SK-N-SH (cell line): ENCODE data around the gene ASPG. TPM values are rescaled to one million over a fixed set of nuclear protein-coding genes. Genes with fewer than 3 reads are reported as not detected.

ENCODE experiments used
- CTCF ChIA-PET: fragments of 300-600, 350-600 bp; formaldehyde crosslinking; extraction: SDS; loops from one replicate; lab custom pipeline; 2021; lab: Yijun Ruan, JAX
- POLR2A ChIA-PET: fragments of 350-600 bp; sonication (Branson Sonifier 250); formaldehyde crosslinking; extraction: SDS; loops from one replicate; lab custom pipeline; 2020; ENCODE audit warnings: antibody characterized with exemption, inconsistent platforms; lab: Yijun Ruan, JAX
- DNase-seq: peaks from one replicate; pipeline ENCODE4 v3.0.0; 2012
- H2AFZ ChIP-seq: fragments of 200-600 bp; sonication (generic); 2 replicates; pipeline ENCODE4 v1.8.1; 2016; ENCODE audit warnings: antibody characterized with exemption, mild to moderate bottlenecking, low read depth
- H3F3A ChIP-seq: fragments of 200-600 bp; sonication (generic); replicated peaks from 2 replicates; pipeline ENCODE3; 2016; ENCODE audit warnings: antibody characterized with exemption, mild to moderate bottlenecking; ENCODE audit not compliant: insufficient read depth
- H3K27ac ChIP-seq, 2 experiments: fragments of 200-500 bp in 1 of 2; fragments of 200-600 bp in 1 of 2; sonication (Bioruptor generic) in 1 of 2; sonication (generic), shearing (Covaris generic) in 1 of 2; 2 replicates each; pipeline versions ENCODE4 v1.5.1 to v1.6.1; 2014 to 2016; ENCODE audit warnings: low read depth in 2 of 2, inconsistent platforms in 1 of 2, low read length in 1 of 2, mild to moderate bottlenecking in 1 of 2, mixed read lengths in 1 of 2
- H3K27me3 ChIP-seq: fragments of 200-600 bp; sonication (generic), shearing (Covaris generic); 2 replicates; pipeline ENCODE4 v1.6.1; 2016; ENCODE audit warnings: mixed run types; ENCODE audit not compliant: insufficient read depth
- H3K36me3 ChIP-seq, 2 experiments: fragments of 200-500 bp in 1 of 2; fragments of 200-600 bp in 1 of 2; sonication (Bioruptor generic) in 1 of 2; sonication (generic) in 1 of 2; replicated peaks in 1 of 2; 2 replicates each; pipeline versions ENCODE3 to v1.5.1; 2014 to 2016; ENCODE audit warnings: low read length in 1 of 2, mild to moderate bottlenecking in 1 of 2; ENCODE audit not compliant: insufficient read depth in 2 of 2, control insufficient read depth in 1 of 2
- H3K4me1 ChIP-seq, 2 experiments: fragments of 200-500 bp in 1 of 2; fragments of 200-600 bp in 1 of 2; sonication (Bioruptor generic) in 1 of 2; sonication (generic), shearing (Covaris generic) in 1 of 2; 2 replicates each; pipeline versions ENCODE4 v1.5.1 to v1.6.1; 2014 to 2016; ENCODE audit warnings: low read depth in 1 of 2, low read length in 1 of 2, mixed run types in 1 of 2; ENCODE audit not compliant: insufficient read depth in 2 of 2, control insufficient read depth in 1 of 2
- H3K4me2 ChIP-seq: fragments of 200-600 bp; sonication (generic), shearing (Covaris generic); 2 replicates; pipeline ENCODE4 v1.6.1; 2017; ENCODE audit warnings: mixed run types
- H3K4me3 ChIP-seq, 2 experiments: fragments of 200-500 bp in 1 of 2; fragments of 200-600 bp in 1 of 2; sonication (Bioruptor generic) in 1 of 2; sonication (generic), shearing (Covaris generic) in 1 of 2; 2 replicates each; pipeline versions ENCODE4 v1.5.1 to v1.8.1; 2014 to 2016; ENCODE audit warnings: low read depth in 2 of 2, inconsistent platforms in 1 of 2, low read length in 1 of 2, mild to moderate bottlenecking in 1 of 2, mixed read lengths in 1 of 2, moderate library complexity in 1 of 2
- H3K79me2 ChIP-seq: fragments of 200-600 bp; sonication (generic); 2 replicates; pipeline ENCODE4 v1.8.1; 2017; ENCODE audit warnings: mild to moderate bottlenecking; ENCODE audit not compliant: insufficient read depth
- H3K9ac ChIP-seq: fragments of 200-600 bp; sonication (generic); 2 replicates; pipeline ENCODE4 v1.6.1; 2017; ENCODE audit warnings: mixed run types
- H3K9me2 ChIP-seq: fragments of 200-600 bp; sonication (generic); 2 replicates; pipeline ENCODE4 v1.6.1; 2017; ENCODE audit warnings: mixed run types
- H3K9me3 ChIP-seq: fragments of 200-600 bp; sonication (generic); 2 replicates; pipeline ENCODE4 v1.6.1; 2017; ENCODE audit warnings: mixed run types, mild to moderate bottlenecking, moderate library complexity
- H4K20me1 ChIP-seq: fragments of 200-600 bp; sonication (generic); 2 replicates; pipeline ENCODE4 v1.6.1; 2017; ENCODE audit warnings: mild to moderate bottlenecking, mixed run types; ENCODE audit not compliant: insufficient read depth
- ELF1 ChIP-seq: IDR thresholded peaks from 2 replicates; pipeline ENCODE4 v1.4.0; 2012
- EP300 ChIP-seq, 2 experiments: IDR thresholded peaks; 2 replicates each; pipeline versions ENCODE4 v1.4.0 to v1.6.1; 2012; ENCODE audit warnings: borderline replicate concordance in 1 of 2, low read depth in 1 of 2, low read length in 1 of 2
- FOXJ3 ChIP-seq: sonication (generic); formaldehyde crosslinking; IDR thresholded peaks from 2 replicates; pipeline ENCODE4 v1.5.1; 2020; ENCODE audit warnings: mild to moderate bottlenecking, missing genetic modification reagents
- FOXM1 ChIP-seq: IDR thresholded peaks from 2 replicates; pipeline ENCODE4 v1.4.0; 2012; ENCODE audit warnings: low read depth, mild to moderate bottlenecking
- JUND ChIP-seq: IDR thresholded peaks from 2 replicates; pipeline ENCODE4 v1.4.0; 2012
- MEF2A ChIP-seq: IDR thresholded peaks from 2 replicates; pipeline ENCODE4 v1.4.0; 2012; ENCODE audit warnings: low read depth, borderline replicate concordance
- MXI1 ChIP-seq: IDR thresholded peaks from 2 replicates; pipeline ENCODE4 v1.6.1; 2012; ENCODE audit warnings: mild to moderate bottlenecking, low read depth, low read length, improper control_type of control experiment
- NFIC ChIP-seq: IDR thresholded peaks from 2 replicates; pipeline ENCODE4 v1.4.0; 2012; ENCODE audit warnings: borderline replicate concordance
- NRF1 ChIP-seq: IDR thresholded peaks from 2 replicates; pipeline ENCODE4 v1.6.1; 2012; ENCODE audit warnings: low read depth, mild to moderate bottlenecking, low read length
- RAD21 ChIP-seq: IDR thresholded peaks from 2 replicates; pipeline ENCODE4 v1.6.1; 2012; ENCODE audit warnings: mild to moderate bottlenecking, low read length
- RCOR1 ChIP-seq: fragments of 150-350 bp; IDR thresholded peaks from 2 replicates; pipeline ENCODE4 v1.6.1; 2017; ENCODE audit warnings: antibody characterized with exemption, low read length
- RXRA ChIP-seq: IDR thresholded peaks from 2 replicates; pipeline ENCODE4 v1.4.0; 2012; ENCODE audit warnings: low read depth, mild to moderate bottlenecking, borderline replicate concordance
- SIN3A ChIP-seq: IDR thresholded peaks from 2 replicates; pipeline ENCODE4 v1.6.1; 2012; ENCODE audit warnings: low read depth, mild to moderate bottlenecking, low read length, moderate library complexity, borderline replicate concordance
- SMC3 ChIP-seq: IDR thresholded peaks from 2 replicates; pipeline ENCODE4 v1.6.1; 2012; ENCODE audit warnings: low read depth, low read length, improper control_type of control experiment
- TAF1 ChIP-seq: IDR thresholded peaks from 2 replicates; pipeline ENCODE4 v1.6.1; 2012; ENCODE audit warnings: low read depth, mild to moderate bottlenecking, low read length, moderate library complexity, borderline replicate concordance
- TCF12 ChIP-seq: IDR thresholded peaks from 2 replicates; pipeline ENCODE4 v1.4.0; 2012
- YY1 ChIP-seq: IDR thresholded peaks from 2 replicates; pipeline ENCODE4 v1.4.0; 2012; ENCODE audit warnings: low read depth, mild to moderate bottlenecking
- WGBS: methylation state at CpG from one replicate; pipeline ENCODE4 v1.1.6; 2017; ENCODE audit warnings: low lambda C conversion rate; 5-methylcytosine and 5-hydroxymethylcytosine counted together
- polyA plus RNA-seq, 3 experiments: library from polyadenylated mRNA; depleted of rRNA; stranded (reverse); fragments of >200 nt; gene quantifications; 2 replicates each; pipeline ENCODE4 v1.2.3, GENCODE V29; 2012
- TF ChIP-seq, protein P1 (sequence below): fragments of 150-350 bp; IDR thresholded peaks from 2 replicates; pipeline ENCODE4 v1.6.1; 2016; ENCODE audit warnings: mild to moderate bottlenecking, low read depth, low read length
- TF ChIP-seq, protein P2 (sequence below): IDR thresholded peaks from 2 replicates; pipeline ENCODE4 v1.6.1; 2012; ENCODE audit warnings: mild to moderate bottlenecking, low read depth, low read length, moderate library complexity

Gene ASPG
- polyA plus RNA-seq, 1 of the 3 experiments (the other 2 are of a cell fraction): not detected

DNA sequence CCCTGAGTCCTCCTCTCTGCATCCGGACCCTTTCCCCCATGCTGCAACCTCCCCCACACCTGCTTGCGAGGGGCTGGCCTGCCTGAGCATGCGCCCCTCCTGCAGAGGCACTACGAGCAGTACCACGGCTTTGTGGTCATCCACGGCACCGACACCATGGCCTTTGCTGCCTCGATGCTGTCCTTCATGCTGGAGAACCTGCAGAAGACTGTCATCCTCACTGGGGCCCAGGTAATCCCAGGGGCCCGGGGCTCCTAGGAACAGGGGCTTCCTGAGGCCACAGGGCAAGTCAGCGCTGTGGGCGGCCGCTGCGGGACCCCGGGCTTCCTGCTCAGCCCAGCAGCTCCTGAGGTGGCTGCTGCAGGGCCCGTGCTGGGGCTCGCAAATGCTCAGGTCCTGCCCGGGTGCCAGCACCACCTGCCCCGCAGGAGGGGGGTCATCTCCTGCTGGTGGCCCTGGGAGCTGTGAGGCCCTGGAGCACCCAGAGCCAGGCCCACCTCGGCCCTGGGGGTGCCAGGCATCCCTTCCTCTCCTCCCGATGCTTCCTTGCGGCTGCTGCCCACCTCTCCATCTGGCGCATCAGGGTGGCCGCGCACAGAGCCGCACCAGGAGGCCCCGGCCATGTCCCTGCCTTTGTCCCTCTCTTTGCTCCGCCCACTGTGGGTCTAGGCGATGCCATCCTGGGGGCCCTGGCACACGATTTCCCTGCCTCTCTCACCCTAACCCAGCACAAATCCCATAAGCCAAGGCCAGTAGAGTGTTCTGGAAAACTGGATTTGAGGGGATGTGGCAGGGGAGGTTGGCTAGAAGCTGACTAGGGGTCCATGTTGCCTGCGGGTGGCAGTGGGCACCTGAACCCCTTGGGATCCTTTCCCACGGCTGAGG is 10.2 kb downstream of the ASPG start:
- ChIA-PET POLR2A (no interaction called here), CTCF (interaction anchor here (0.7 to 5.5 kb wide), 26 partner anchors 9 to 604 kb away, joined by 3 to 79 read pairs (median 6); no protein-coding TSS in a partner anchor)
- no peaks in the 10 kb centered on the region for H4K20me1 ChIP-seq
- TF ChIP-seq RCOR1 (no peak), NRF1 (no peak), MEF2A (no peak), NFIC (no peak), RAD21 (no peak), FOXM1 (no peak), RXRA (no peak), TAF1 (no peak), TCF12 (no peak), SIN3A (no peak), MXI1 (no peak), SMC3 (no peak), EP300 (IDR thresholded peaks at IDR 0.05; ENCODE audit: borderline replicate concordance in 1 of 2, low read depth in 1 of 2, low read length in 1 of 2) (no peak), FOXJ3 (CRISPR knock-in tag) (no peak), JUND (no peak), ELF1 (no peak), YY1 (no peak)
- TF ChIP-seq, protein P1, sequence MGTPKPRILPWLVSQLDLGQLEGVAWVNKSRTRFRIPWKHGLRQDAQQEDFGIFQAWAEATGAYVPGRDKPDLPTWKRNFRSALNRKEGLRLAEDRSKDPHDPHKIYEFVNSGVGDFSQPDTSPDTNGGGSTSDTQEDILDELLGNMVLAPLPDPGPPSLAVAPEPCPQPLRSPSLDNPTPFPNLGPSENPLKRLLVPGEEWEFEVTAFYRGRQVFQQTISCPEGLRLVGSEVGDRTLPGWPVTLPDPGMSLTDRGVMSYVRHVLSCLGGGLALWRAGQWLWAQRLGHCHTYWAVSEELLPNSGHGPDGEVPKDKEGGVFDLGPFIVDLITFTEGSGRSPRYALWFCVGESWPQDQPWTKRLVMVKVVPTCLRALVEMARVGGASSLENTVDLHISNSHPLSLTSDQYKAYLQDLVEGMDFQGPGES: no peak
- TF ChIP-seq, protein P2, sequence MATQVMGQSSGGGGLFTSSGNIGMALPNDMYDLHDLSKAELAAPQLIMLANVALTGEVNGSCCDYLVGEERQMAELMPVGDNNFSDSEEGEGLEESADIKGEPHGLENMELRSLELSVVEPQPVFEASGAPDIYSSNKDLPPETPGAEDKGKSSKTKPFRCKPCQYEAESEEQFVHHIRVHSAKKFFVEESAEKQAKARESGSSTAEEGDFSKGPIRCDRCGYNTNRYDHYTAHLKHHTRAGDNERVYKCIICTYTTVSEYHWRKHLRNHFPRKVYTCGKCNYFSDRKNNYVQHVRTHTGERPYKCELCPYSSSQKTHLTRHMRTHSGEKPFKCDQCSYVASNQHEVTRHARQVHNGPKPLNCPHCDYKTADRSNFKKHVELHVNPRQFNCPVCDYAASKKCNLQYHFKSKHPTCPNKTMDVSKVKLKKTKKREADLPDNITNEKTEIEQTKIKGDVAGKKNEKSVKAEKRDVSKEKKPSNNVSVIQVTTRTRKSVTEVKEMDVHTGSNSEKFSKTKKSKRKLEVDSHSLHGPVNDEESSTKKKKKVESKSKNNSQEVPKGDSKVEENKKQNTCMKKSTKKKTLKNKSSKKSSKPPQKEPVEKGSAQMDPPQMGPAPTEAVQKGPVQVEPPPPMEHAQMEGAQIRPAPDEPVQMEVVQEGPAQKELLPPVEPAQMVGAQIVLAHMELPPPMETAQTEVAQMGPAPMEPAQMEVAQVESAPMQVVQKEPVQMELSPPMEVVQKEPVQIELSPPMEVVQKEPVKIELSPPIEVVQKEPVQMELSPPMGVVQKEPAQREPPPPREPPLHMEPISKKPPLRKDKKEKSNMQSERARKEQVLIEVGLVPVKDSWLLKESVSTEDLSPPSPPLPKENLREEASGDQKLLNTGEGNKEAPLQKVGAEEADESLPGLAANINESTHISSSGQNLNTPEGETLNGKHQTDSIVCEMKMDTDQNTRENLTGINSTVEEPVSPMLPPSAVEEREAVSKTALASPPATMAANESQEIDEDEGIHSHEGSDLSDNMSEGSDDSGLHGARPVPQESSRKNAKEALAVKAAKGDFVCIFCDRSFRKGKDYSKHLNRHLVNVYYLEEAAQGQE: no peak
- H3K9ac ChIP-seq: no peak overlapping the region
- H3K4me2 ChIP-seq: no peak overlapping the region
- peaks cover 0 to 14% of the 10 kb centered on the region in 2 experiments; a peak in 1 of 4 replicates for H3K4me1 ChIP-seq
- H3K4me3 ChIP-seq: no peak overlapping the region
- H3K36me3 ChIP-seq: no peaks in the 10 kb centered on the region
- no peaks in the 10 kb centered on the region for H3K9me3 ChIP-seq
- no peak overlapping the region for H2AFZ ChIP-seq
- H3K9me2 ChIP-seq: no peaks in the 10 kb centered on the region
- H3K27me3 ChIP-seq: no peaks in the 10 kb centered on the region
- no peaks in the 10 kb centered on the region for H3F3A ChIP-seq
- WGBS: 68% methylated on average over 17 of the region's 31 CpGs
- no peak overlapping the region for H3K27ac ChIP-seq
- no peaks in the 10 kb centered on the region for H3K79me2 ChIP-seq
- no peak for DNase-seq
